ENCODE data around the gene MYL10. TPM values are rescaled to one million over a fixed set of nuclear protein-coding genes. Genes with fewer than 3 reads are reported as not detected.

Gene MYL10
- total RNA-seq, 2 experiments from 2014 or later: not detected

DNA sequence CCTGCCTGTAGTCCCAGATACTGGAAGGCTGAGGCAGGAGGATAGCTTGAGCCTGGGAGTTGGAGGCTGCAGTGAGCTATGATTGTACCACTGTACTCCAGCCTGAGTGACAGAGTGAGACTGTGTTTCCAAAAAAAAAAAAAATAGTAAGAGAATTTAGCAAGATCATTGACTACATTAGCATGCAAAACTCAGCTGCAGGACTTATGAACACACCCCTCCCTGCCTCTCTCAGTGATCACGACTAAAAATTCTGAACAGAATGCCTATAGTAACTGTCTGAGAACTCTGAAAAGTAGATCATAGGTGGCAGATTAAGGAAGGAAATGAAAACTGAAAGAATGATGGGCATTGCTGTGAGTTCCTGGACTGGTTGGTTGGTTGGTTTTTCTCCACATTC, 50.5 kb downstream of the MYL10 start:
- H3K9me3 Mint-ChIP-seq (ENCODE audit: low read depth): no peaks in the 10 kb centered on the region
- H3K4me1 Mint-ChIP-seq: no peaks in the 10 kb centered on the region
- H3K27ac Mint-ChIP-seq: no peak overlapping the region
- no peak overlapping the region for H3K4me3 Mint-ChIP-seq
- H3K27me3 Mint-ChIP-seq: peaks cover 13% of the 10 kb centered on the region
- DNase-seq (no peak), ATAC-seq (no peak)
- CTCF ChIA-PET: no interaction called here
- no peaks in the 10 kb centered on the region for H3K36me3 Mint-ChIP-seq

DNA sequence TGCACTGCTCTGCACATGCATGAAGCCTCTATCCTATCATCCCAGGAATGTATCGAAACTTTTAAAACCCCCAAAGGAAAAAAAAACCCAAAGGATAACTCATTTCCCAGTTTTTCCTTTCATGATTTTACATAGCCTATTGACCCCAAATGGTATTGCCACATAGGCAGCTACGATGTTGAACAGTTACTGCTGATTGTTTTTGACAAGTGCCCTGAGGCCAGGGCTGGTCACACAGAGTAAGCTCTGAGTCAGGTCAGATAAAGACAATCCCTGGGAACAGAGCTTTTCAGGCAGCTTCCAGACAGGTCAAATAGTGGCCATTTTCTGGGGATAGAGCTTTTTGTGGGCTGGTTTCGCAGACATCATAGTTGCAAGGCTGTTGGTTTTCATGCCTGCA, 52.1 kb downstream of the MYL10 start:
- CTCF ChIA-PET: no interaction called here
- Mint-ChIP-seq H3K4me1 (no peaks in the 10 kb centered on the region), H3K36me3 (no peaks in the 10 kb centered on the region), H3K9me3 (ENCODE audit: low read depth) (no peaks in the 10 kb centered on the region), H3K27me3 (peaks cover 16% of the 10 kb centered on the region), H3K4me3 (no peak overlapping the region), H3K27ac (no peak overlapping the region)
- DNase-seq (no peak), ATAC-seq (no peak)

DNA sequence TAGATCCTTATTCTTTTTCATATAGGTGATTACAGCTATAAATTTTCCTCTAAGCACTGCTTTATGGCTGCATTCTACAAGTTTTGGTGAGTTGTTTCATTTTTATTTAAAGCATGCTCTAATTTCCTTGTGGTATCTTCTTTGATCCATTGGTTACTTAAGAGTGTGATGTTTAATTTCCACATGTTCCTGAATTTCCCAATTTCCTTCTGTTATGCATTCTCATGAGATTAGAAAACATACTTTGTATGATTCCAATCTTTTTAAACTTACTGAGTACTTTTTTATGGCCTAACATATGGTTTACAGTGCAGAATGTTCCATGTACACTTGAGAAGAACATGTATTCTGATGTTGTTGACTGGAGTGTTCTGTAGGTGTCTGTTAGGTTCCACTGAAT, 53.4 kb downstream of the MYL10 start:
- Mint-ChIP-seq H3K4me3 (no peak overlapping the region), H3K36me3 (no peaks in the 10 kb centered on the region), H3K27me3 (peaks cover 25% of the 10 kb centered on the region), H3K4me1 (no peaks in the 10 kb centered on the region), H3K9me3 (ENCODE audit: low read depth) (peaks cover 2% of the 10 kb centered on the region), H3K27ac (no peak overlapping the region)
- ATAC-seq: no peak
- DNase-seq: no peak
- CTCF ChIA-PET: interaction anchor here (1.1 kb wide), 1 partner anchor 27 kb away, joined by 3 read pairs; no protein-coding TSS in a partner anchor

DNA sequence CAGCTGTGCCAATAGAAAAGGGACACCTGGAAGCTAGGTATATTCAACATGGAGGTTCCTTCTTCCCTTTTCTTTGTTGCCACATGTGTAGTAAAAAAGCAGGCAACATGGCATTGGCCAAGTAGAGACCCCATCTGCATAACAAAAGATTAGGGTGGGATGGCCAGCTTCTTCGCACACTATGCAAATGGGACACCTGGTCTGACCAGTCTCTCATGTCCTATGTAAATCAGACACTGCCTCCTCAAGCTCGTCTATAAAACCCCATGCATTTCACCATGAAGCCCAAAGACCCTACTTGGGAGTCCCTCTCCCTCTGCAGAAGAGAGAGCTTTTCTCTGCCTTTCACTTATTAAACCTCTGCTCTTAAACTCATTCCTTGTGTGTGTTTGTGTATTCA, 53.9 kb downstream of the MYL10 start:
- CTCF ChIA-PET: interaction anchor here (1.1 kb wide), 1 partner anchor 28 kb away, joined by 3 read pairs; no protein-coding TSS in a partner anchor
- H3K27ac Mint-ChIP-seq: no peak overlapping the region
- no peak overlapping the region for H3K4me3 Mint-ChIP-seq
- peaks cover 27% of the 10 kb centered on the region for H3K27me3 Mint-ChIP-seq
- no peaks in the 10 kb centered on the region for H3K4me1 Mint-ChIP-seq
- ATAC-seq: no peak
- no peaks in the 10 kb centered on the region for H3K36me3 Mint-ChIP-seq
- peaks cover 2% of the 10 kb centered on the region for H3K9me3 Mint-ChIP-seq (ENCODE audit: low read depth)
- DNase-seq: no peak

DNA sequence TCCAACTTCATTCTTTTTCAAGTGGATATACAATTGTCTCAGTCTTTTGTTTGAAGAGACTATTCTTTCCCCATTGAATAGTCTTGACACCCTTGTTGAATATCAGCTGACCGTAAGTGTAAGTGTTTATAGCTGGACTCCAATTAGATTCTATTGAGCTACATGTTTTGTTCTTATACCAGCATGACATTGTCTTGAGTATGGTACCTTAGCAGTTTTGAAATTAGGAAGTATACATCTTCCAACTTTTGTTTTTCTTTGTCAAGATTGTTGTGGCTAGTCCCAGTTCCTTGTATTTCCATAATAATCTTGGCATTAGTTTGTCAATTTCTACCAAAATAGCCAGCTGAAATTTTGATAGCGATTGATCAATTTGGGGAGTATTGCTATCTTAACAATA, 56.9 kb downstream of the MYL10 start:
- Mint-ChIP-seq H3K27me3 (peaks cover 24% of the 10 kb centered on the region), H3K9me3 (ENCODE audit: low read depth) (peaks cover 2% of the 10 kb centered on the region), H3K36me3 (peaks cover 3% of the 10 kb centered on the region), H3K4me1 (no peaks in the 10 kb centered on the region), H3K4me3 (no peak overlapping the region), H3K27ac (no peak overlapping the region)
- no peak for ATAC-seq
- CTCF ChIA-PET: no interaction called here
- DNase-seq: no peak

DNA sequence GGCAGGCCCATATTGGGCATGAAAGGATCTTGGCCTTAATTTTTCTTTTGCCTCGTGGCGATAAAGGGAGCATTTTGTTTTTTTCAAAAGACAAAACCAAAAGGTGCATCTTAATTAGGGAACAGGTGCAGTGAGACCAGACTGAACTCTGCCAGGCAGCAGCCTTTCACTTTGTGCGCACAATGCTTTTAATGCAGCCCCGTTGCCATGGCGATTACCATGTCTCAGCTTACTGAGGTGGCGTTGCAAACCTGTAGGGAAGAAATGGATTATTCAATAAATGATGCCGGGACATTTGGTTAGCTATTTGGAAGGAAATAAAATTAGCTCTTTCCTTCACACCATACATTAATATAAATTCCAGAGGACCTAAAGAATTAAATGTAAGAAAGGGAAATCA, 61.9 kb downstream of the MYL10 start:
- peaks cover 3% of the 10 kb centered on the region for H3K36me3 Mint-ChIP-seq
- ATAC-seq (no peak), DNase-seq (peak; percentile 12)
- no peak overlapping the region for H3K27ac Mint-ChIP-seq
- peaks cover 12% of the 10 kb centered on the region for H3K27me3 Mint-ChIP-seq
- no peak overlapping the region for H3K4me3 Mint-ChIP-seq
- peaks cover 2% of the 10 kb centered on the region for H3K9me3 Mint-ChIP-seq (ENCODE audit: low read depth)
- peaks cover 3% of the 10 kb centered on the region for H3K4me1 Mint-ChIP-seq
- CTCF ChIA-PET: no interaction called here

DNA sequence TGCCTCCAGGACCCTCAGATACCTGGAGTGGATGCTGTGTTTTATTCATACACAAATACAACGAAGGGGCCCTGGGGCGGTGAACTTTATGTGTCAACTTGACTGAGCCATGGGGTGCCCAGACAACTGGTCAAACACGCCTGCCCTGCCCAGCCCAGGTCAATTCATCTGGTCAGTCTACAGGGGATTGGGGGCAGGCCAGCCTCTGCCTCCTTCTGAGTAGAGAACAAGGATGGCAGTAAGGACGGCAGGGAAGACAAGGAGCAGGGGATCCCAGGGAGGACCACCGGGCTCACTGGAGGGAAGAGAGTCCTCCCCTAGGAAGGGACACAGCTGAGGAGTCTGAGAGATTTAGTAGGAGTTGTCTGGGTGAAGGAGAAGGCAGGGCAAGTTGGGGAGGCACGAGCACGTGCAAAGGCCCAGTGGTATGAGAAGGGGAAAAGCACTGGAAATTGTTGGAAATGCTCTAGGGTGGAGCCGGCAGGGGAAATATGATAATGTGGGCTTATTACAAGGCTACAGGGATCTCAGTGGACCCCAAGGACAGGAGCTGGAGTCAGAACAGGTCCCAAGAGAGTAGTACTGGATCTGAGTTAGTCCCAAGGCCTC, 63.4 kb downstream of the MYL10 start:
- Mint-ChIP-seq H3K27ac (no peak overlapping the region), H3K4me3 (no peak overlapping the region), H3K27me3 (peaks cover 1% of the 10 kb centered on the region), H3K4me1 (peaks cover 3% of the 10 kb centered on the region), H3K36me3 (peaks cover 3% of the 10 kb centered on the region), H3K9me3 (ENCODE audit: low read depth) (no peaks in the 10 kb centered on the region)
- CTCF ChIA-PET: interaction anchor here (0.6 to 1.0 kb wide), 2 partner anchors 23 to 143 kb away, joined by 3 read pairs; no protein-coding TSS in a partner anchor
- DNase-seq (no peak), ATAC-seq (no peak)

DNA sequence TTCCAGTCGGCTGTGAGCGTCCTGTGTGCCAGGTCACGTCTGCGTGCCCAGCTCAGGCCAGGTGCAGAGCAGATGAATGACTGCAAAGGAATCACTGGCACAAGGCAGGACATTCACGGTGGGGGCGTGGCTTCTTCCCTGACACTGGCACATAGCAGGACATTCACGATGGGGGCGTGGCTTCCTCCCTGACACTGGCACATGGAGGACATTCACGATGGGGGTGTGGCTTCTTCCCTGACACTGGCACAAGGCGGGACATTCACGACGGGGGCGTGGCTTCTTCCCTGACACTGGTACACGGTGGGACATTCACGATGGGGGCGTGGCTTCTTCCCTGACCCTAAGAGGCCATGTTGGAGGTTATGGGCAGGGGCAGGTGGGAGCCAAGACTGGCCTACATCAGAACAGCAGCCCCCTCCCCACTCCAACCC, 64.3 kb downstream of the MYL10 start:
- Mint-ChIP-seq H3K27me3 (no peaks in the 10 kb centered on the region), H3K9me3 (ENCODE audit: low read depth) (no peaks in the 10 kb centered on the region), H3K4me1 (peaks cover 3% of the 10 kb centered on the region), H3K36me3 (peaks cover 3% of the 10 kb centered on the region), H3K4me3 (no peak overlapping the region), H3K27ac (no peak overlapping the region)
- DNase-seq (no peak), ATAC-seq (no peak)
- CTCF ChIA-PET: no interaction called here

DNA sequence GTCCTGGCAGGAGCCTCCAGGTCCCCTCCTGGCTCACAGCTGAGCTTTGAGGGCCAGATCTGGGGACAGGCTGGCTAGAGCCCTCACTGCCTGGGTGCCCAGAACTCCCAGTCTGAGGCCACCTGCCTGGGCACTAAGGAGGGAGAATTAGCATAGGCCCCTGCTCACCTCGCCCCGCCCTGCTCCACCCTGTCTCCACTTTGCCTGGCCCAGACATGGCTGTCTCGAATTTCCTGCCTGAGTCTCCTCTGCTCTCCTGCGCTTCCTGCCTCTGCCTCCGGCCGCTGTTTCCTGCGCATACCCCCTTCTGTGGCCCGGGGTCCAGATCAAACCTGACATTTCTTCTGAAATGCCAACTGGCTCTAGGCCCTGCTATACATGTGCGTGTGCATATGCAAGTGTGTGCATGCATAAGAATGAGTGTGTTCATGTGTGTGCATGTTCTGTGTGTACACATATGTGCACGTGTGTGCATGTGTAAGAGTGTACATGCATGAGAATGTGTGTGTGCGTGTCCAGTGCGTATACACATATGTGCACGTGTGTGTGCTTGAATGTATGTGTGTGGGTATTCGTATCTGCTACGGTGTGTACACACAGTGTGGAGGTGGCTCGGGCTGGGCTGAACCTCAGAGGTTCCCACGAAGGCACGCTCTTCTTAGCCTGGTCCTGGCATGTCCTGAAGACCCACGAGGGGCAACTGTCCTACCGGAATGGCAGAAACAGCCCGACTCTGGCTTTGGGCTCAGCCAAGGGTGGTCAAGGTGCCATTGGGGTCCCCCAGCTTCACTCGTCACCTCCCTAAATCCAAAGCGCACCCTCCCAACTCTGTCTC, 64.9 kb downstream of the MYL10 start:
- CTCF ChIA-PET: no interaction called here
- Mint-ChIP-seq H3K9me3 (ENCODE audit: low read depth) (no peaks in the 10 kb centered on the region), H3K4me1 (peaks cover 3% of the 10 kb centered on the region), H3K36me3 (peaks cover 3% of the 10 kb centered on the region), H3K4me3 (no peak overlapping the region), H3K27ac (no peak overlapping the region), H3K27me3 (no peaks in the 10 kb centered on the region)
- ATAC-seq (no peak), DNase-seq (no peak)

Other genes with a start within 250 kb of the MYL10 start
- gene CUX1, start 188.3 kb upstream of the MYL10 start, total RNA-seq: 10 to 100 TPM; 24.0 to 28.7 TPM